Kidney capillary endothelial cell (primary cell): ENCODE data around the gene ICAM1.
"Not testable (repeated sequence)": the region's sequence is repeated elsewhere in the genome, so short reads cannot be mapped to it uniquely, and the experiment has no call there.

Experiments
- DNase-seq: peaks from one replicate; pipeline ENCODE4 v3.0.0-alpha.2; 2018; ENCODE audit warnings: low spot score

The ICAM1 gene

GRCh38 chr19:10270616-10271394, at the start of gene ICAM1:
Gene ICAM1, plus strand, starts transcription at chr19:10271120. Its CDS starts 40 bp downstream, at chr19:10271160.
- DNase-seq, result peak; percentile 84

- no peak for DNase-seq
Measured at GRCh38 chr19:10222201-10222890, 48.6 kb upstream of the ICAM1 start.

GRCh38 chr19:10223488-10224213, 47.3 kb upstream of the ICAM1 start:
- no peak for DNase-seq

DNA sequence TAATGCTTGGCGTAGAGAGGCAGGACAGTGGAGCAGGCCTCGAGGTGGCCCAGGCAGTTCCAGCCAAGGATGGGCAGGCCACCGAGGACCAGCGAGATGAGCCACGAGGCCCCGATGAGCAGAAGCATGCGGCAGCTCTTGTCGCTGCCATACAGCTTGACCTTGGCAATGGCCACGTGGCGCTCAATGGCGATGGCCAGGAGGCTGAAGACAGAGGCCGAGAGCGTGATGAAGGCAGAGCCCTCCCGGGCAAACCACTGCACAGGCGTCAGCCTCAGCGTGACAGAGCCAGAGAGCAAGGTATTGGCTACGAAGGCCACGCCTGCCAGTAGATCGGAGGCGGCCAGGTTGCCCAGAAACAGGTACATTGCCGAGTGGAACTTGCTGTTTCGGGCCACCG, 46.6 kb upstream of the ICAM1 start:
- no peak for DNase-seq

DNA sequence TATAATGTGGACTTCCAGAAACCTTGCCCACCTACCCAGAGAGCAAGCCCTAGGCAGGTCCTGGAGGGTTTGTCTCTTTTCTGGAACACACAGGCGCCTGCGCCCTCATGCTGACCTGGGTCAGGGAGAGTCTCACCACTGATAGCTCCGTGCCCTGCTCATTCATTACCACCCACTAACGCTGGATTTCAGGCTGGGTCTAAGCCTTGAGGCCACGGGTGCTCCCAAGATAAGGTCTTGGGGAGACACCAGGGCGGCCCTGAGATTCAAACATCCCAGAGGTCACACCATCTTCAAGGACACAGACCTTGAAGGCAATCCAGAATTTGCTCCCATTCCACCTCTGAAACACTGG, 44.9 kb upstream of the ICAM1 start:
- no peak for DNase-seq

- no peak for DNase-seq
Measured at GRCh38 chr19:10226376-10227025, 44.4 kb upstream of the ICAM1 start.

GRCh38 chr19:10227026-10227971, 43.6 kb upstream of the ICAM1 start:
- DNase-seq, result no peak

- DNase-seq, result no peak
Measured at GRCh38 chr19:10228393-10228792, 42.5 kb upstream of the ICAM1 start.

DNA sequence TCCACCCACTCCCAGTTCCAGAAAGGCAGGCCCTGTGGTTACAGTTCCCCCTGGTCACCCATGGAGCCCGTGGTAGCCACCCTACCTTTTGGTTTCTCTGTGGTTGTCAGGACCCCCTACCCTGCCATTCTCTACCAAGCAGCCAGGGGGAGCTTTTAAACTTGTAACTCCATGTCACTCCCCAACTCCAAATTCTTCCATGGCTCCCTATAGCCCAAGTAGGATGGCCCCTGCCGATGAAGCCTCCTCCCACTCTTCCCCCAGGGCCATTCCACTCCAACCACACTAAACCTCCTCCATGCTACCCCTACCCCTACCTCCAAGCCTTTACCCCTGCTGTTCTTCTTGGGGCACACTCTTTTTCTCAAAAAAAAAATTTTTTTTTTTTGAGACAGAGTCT, 42.0 kb upstream of the ICAM1 start:
- DNase-seq, result no peak

DNA sequence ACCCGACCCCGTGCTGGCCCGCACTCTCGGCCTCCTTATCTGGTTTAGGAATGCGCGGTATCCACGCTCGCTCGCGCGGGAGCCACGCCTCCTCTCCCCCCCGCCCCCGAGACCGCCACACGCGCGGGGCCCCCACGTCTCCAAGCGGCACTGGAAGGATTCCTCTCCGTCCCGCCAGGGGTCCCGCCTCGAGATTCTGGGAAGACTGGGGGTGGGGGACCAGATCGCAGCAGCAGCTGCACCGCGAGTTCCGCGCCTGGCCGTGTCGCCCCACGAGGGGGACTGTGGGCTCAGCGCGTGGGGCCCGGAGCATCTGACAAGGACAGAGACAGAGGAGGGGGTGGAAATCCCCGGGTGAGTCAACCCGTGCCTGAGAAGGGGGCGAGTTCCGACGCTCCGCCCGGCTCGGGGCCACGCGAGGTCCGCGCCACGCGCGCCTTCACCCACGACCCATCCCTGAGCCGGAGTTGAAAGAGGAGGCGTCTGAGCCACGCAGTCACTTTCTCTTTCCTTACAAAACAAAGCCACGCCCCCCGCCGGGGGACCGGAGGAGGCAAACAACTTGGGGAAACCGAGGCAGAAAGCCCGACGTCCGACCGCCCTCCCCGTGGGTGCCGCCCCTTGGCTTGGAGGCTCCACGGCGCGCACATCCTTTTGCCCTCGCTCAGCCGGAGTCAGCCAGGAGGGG, 40.6 kb upstream of the ICAM1 start:
- no peak for DNase-seq

- peak; percentile 66 for DNase-seq
Measured at GRCh38 chr19:10230861-10231611, 39.9 kb upstream of the ICAM1 start, which contains the start of gene S1PR2. Gene S1PR2, minus strand, starts transcription at chr19:10231331. Its CDS starts 6,426 bp downstream, at chr19:10224905.

GRCh38 chr19:10231612-10232228, 39.2 kb upstream of the ICAM1 start:
- no peak for DNase-seq

- DNase-seq, result no peak
Measured at GRCh38 chr19:10233946-10234345, 37.0 kb upstream of the ICAM1 start.

- DNase-seq, result no peak
Measured at GRCh38 chr19:10235003-10235402, 35.9 kb upstream of the ICAM1 start.

DNA sequence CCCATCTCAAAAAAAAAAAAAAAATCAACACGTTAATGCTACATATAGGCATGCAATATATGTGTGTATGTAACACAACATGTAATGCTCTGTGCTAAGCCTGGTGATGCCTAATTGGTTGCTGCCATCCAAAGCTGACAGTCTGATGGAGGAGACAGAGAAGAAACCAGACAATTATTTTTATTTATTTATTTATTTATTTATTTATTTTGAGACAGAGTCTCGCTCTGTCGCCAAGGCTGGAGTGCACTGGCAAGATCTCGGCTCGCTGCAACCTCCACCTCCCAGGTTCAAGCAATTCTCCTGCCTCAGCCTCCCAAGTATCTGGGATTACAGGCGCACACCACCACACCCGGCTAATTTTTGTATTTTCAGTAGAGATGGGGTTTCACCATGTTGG, 35.5 kb upstream of the ICAM1 start:
- not testable (repeated sequence) for DNase-seq

DNA sequence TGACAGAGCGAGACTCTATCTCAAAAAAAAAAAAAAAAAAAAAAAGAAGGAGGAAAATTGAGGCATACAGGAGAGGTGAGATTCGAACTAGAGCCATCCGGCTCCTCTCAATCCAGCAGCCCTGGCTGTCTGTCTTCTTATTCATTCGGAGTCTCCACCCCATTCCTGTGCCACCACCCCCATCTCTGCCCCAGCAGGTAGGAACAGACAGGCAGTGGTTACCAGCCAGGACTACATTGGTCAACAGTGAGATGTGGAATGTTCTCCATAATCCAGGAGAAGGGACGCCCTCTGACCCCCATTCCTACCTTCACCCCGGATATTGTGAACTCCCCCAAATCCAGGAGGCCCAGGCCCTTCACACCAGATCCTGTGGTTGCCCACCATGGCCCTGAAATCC, 33.2 kb upstream of the ICAM1 start:
- no peak for DNase-seq

DNA sequence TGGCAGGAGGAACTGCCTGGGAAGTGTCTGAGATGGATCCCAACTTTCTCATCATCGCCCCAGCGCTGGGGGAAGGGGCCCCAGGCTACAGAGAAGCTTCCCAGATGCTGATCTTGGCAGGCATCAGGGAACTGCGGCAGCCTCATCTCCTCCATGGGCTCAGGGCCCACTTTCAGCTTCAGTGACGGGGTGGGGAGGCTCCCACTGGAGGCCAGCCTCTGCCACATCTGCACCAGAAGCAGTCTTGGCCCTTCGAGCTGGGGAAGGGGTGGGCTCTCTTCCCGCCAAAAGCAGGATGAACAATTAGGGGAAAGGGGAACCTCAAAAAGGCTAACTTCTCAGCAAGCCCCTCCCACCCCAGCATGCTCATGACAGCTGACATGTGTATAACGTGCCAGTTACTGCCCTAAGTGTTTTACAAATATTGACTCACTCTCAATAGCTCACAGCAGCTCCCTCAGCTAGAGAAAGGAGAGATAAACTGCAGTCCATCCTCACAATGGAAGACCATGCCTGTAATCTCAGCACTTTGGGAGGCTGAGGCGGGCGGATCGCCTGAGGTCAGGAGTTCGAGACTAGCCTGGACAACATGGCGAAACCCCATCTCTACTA, 32.6 kb upstream of the ICAM1 start:
- DNase-seq, result no peak

GRCh38 chr19:10241826-10242449, 29.0 kb upstream of the ICAM1 start:
- DNase-seq, result not testable (repeated sequence)
